ENCODE measurements around the gene RNF38. TPM values are rescaled to one million over a fixed set of nuclear protein-coding genes. Genes with fewer than 3 reads are reported as not detected.
"Not testable (repeated sequence)": the region's sequence is repeated elsewhere in the genome, so short reads cannot be mapped to it uniquely, and the experiment has no call there.

Gene RNF38
- total RNA-seq, 4 donors from 2014 or later = 25.5 to 55.5 (median 32.0) TPM

- H3K4me3 ChIP-seq = no peak overlapping the region
- WGBS, 2 donors = 75 to 78% methylated on average over 8 of the region's 8 CpGs
- TF ChIP-seq POLR2A (IDR thresholded peaks at IDR 0.05) = no peak
- TF ChIP-seq CTCF (IDR thresholded peaks at IDR 0.05) = no peak
- no peak for TF ChIP-seq EP300 (IDR thresholded peaks at IDR 0.05)
- DNase-seq (ENCODE audit: low spot score in 2 of 2) = no peak
- peaks cover 0 to 41% (median 3%) of the 10 kb centered on the region in 4 donors for H3K4me1 ChIP-seq
- H3K9me3 ChIP-seq = no peaks in the 10 kb centered on the region
- no peaks in the 10 kb centered on the region for H3K27me3 ChIP-seq
- H3K27ac ChIP-seq = peak overlapping the region in 2 of 4 donors; percentile 19 to 30
- H3K36me3 ChIP-seq = peaks cover 0 to 8% (median 0%) of the 10 kb centered on the region in 3 donors
Observed at GRCh38 chr9:36424289-36425055, 24.4 kb upstream of the RNF38 start.

- Histone ChIP-seq H3K9me3 (no peaks in the 10 kb centered on the region), H3K36me3 (peaks cover 0 to 7% (median 0%) of the 10 kb centered on the region in 3 donors), H3K4me3 (no peak overlapping the region), H3K27ac (peak overlapping the region in 2 of 4 donors; percentile 32 to 34), H3K27me3 (no peaks in the 10 kb centered on the region), H3K4me1 (peaks cover 0 to 49% (median 3%) of the 10 kb centered on the region in 4 donors)
- DNase-seq (ENCODE audit: low spot score in 2 of 2) = no peak
- 23 to 40% methylated on average over 3 of the region's 3 CpGs for WGBS, 2 donors
- TF ChIP-seq POLR2A (IDR thresholded peaks at IDR 0.05) = no peak
- TF ChIP-seq EP300 (IDR thresholded peaks at IDR 0.05) = no peak
- TF ChIP-seq CTCF (IDR thresholded peaks at IDR 0.05) = no peak
Observed at GRCh38 chr9:36423206-36423605, 23.1 kb upstream of the RNF38 start.

- no peak for TF ChIP-seq CTCF (IDR thresholded peaks at IDR 0.05)
- no peak for TF ChIP-seq EP300 (IDR thresholded peaks at IDR 0.05)
- no peak for TF ChIP-seq POLR2A (IDR thresholded peaks at IDR 0.05)
- H3K4me1 ChIP-seq = peaks cover 0 to 29% (median 0%) of the 10 kb centered on the region in 4 donors
- H3K4me3 ChIP-seq = no peak overlapping the region
- DNase-seq (ENCODE audit: low spot score in 2 of 2) = no peak
- H3K27ac ChIP-seq = no peak overlapping the region
- H3K9me3 ChIP-seq = no peaks in the 10 kb centered on the region
- H3K36me3 ChIP-seq = peaks cover 0 to 7% (median 0%) of the 10 kb centered on the region in 3 donors
- no peaks in the 10 kb centered on the region for H3K27me3 ChIP-seq
- WGBS, 2 donors = 77 to 79% methylated on average over 9 of the region's 9 CpGs
Observed at GRCh38 chr9:36416890-36417289, 16.8 kb upstream of the RNF38 start.

- Histone ChIP-seq H3K36me3 (peaks cover 0 to 1% (median 0%) of the 10 kb centered on the region in 3 donors), H3K4me1 (peaks cover 0 to 29% (median 0%) of the 10 kb centered on the region in 4 donors), H3K27ac (no peak overlapping the region), H3K27me3 (no peaks in the 10 kb centered on the region), H3K9me3 (no peaks in the 10 kb centered on the region), H3K4me3 (no peak overlapping the region)
- WGBS, 2 donors = 92 to 94% methylated on average over 11 of the region's 11 CpGs
- no peak for TF ChIP-seq EP300 (IDR thresholded peaks at IDR 0.05)
- no peak for DNase-seq (ENCODE audit: low spot score in 2 of 2)
Observed at GRCh38 chr9:36415822-36416525, 15.9 kb upstream of the RNF38 start.

- H3K36me3 ChIP-seq; H3K27me3 ChIP-seq; H3K9me3 ChIP-seq; H3K4me3 ChIP-seq; DNase-seq (ENCODE audit: low spot score in 2 of 2); H3K27ac ChIP-seq: not testable (repeated sequence)
- 96 to 98% methylated on average over 3 of the region's 3 CpGs for WGBS, 2 donors
- peaks cover 0 to 32% (median 3%) of the 10 kb centered on the region in 4 donors for H3K4me1 ChIP-seq
Observed at GRCh38 chr9:36411410-36411809, 11.3 kb upstream of the RNF38 start.

- not testable (repeated sequence) for H3K27me3 ChIP-seq; H3K36me3 ChIP-seq; H3K9me3 ChIP-seq; H3K27ac ChIP-seq; H3K4me3 ChIP-seq; DNase-seq (ENCODE audit: low spot score in 2 of 2)
- H3K4me1 ChIP-seq = peaks cover 0 to 34% (median 3%) of the 10 kb centered on the region in 4 donors
- 94 to 97% methylated on average over 4 of the region's 4 CpGs for WGBS, 2 donors
Observed at GRCh38 chr9:36409076-36409475, 9.0 kb upstream of the RNF38 start.
